Stromal cell of bone marrow (primary cell): ENCODE measurements around the gene MARCHF7.

ENCODE experiments used
- DNase-seq: peaks from one replicate; pipeline ENCODE4 v3.0.0-alpha.2; 2012; ENCODE audit warnings: low read depth

The MARCHF7 gene

GRCh38 chr2:159762075-159762474, 49.8 kb downstream of the MARCHF7 start:
- no peak for DNase-seq
